ENCODE results near the gene TAAR5.
"Not testable (repeated sequence)": the region's sequence is repeated elsewhere in the genome, so short reads cannot be mapped to it uniquely, and the experiment has no call there.

Gene TAAR5

DNA sequence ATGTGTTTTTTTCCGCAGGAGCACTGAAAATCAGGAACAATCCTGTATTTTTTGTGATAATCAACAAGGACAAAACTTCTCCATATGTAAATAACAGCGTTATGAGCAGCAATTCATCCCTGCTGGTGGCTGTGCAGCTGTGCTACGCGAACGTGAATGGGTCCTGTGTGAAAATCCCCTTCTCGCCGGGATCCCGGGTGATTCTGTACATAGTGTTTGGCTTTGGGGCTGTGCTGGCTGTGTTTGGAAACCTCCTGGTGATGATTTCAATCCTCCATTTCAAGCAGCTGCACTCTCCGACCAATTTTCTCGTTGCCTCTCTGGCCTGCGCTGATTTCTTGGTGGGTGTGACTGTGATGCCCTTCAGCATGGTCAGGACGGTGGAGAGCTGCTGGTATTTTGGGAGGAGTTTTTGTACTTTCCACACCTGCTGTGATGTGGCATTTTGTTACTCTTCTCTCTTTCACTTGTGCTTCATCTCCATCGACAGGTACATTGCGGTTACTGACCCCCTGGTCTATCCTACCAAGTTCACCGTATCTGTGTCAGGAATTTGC, 19.2 kb downstream of the TAAR5 start, which contains the start of gene TAAR6:
TAAR6 (plus strand) TSS at position 102 of the 557 bp plus-strand sequence; CDS start at position 102, 0 bp downstream.
- no peak for DNase-seq (ENCODE audit: low spot score)

DNA sequence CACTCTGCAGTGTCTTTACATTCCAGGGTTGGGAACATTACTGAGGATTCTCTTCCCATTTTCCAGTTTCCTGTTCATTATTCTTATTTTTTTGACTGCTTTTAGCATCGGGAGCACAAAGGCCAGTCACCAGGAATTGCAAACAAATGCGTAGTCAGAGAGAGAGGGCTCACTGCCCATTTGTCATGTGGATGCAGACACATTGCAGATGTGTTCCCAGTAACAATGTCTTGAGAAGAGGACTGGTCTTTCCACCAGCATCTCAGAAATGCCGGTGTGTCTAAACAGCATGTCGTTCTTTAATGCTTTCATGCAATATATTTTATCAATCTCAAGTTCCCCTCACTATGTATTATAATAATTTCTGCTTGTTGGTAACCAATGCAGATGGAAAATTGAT, 20.4 kb downstream of the TAAR5 start:
- no peak for DNase-seq (ENCODE audit: low spot score)

DNA sequence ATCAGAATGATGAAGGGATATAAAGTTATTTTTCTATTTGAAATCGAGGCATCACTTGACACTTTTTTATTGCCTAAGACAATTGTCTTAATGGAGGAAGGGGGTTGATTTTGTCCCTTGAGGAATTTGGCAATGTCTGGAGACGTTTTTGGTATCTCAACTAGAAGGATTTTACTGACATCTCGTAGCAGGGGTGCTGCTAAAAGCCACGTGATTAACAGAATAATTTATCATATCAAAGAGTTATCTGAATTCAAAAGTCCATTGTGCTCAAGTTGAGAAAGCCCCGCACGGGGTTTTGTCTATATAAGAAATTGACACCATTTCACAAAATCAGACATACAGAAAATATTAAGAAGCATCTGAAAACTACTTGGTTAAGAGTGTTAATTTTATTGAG, 20.9 kb downstream of the TAAR5 start:
- DNase-seq (ENCODE audit: low spot score), result no peak

DNA sequence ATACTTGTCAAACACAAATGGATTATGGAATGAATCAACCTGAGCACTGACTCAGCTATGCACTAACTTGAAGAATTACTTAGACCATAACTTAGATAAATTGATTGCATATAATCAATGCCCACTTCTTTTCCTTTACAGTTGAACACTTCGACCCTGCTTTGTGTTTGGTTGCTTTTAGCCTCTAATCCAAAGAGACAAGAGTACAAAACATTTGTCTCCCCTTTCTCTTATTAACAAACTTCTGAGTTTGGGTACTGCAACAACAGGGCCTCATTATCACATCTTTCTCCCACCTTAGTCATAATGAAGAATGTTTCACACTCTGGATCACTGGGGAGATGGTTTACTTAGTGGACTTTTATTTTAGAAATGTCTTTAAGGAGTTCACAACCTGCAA, 22.0 kb downstream of the TAAR5 start:
- no peak for DNase-seq (ENCODE audit: low spot score)

DNA sequence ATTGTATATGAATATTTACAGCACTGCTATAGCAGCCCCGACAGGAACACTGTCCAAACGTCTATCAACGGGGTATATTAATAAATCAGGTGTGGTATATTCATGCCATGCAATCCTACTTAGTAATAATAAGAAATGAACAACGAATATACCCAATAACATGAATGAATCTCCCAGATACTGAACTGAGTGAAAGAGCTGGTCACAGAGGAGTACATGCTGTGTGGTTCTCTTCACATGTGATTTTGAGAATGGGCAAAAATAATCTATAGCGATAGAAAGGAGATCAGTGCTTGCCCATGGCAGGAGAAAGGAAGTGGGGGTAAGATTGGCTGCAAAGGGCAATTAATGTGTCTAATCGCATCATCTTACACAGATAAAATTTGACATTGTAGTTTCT, 23.1 kb downstream of the TAAR5 start:
- no peak for DNase-seq (ENCODE audit: low spot score)

DNA sequence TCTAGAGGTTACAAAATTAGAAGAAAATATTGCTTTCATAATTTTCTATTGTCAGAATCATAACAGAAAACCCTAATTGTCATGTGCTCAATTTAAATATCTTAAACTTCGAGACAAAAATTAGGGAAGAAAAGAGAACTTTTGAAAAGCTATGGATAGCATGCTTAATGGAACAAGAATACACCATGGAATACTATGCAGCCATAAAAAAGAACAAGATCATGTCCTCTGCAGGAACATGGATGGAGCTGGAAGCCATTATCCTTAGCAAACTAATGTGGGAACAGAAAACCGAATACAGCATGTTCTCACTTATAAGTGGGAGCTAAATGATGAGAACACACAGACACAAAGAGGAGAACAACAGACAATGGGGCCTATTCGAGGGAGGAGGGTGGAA, 29.5 kb downstream of the TAAR5 start:
- DNase-seq (ENCODE audit: low spot score), result not testable (repeated sequence)

DNA sequence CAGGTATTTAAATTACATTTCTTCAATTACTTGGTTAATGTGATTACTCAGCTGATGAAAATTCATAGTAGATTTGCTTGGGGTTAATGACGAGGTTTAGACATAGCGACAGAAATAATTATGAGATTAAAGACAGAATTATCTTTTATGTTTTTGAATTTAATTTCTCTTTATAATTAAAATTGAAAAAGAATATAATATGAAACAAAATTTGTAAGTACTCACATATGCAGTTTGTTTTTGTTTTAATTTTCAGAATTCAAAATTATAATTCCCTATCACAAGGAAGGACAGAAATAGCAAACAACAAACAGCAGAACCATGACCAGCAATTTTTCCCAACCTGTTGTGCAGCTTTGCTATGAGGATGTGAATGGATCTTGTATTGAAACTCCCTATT, 37.2 kb downstream of the TAAR5 start, which contains the start of gene TAAR8:
TAAR8 (plus strand) TSS at position 301 of the 400 bp plus-strand sequence; CDS start at position 322, 21 bp downstream.
- DNase-seq (ENCODE audit: low spot score), result no peak

DNA sequence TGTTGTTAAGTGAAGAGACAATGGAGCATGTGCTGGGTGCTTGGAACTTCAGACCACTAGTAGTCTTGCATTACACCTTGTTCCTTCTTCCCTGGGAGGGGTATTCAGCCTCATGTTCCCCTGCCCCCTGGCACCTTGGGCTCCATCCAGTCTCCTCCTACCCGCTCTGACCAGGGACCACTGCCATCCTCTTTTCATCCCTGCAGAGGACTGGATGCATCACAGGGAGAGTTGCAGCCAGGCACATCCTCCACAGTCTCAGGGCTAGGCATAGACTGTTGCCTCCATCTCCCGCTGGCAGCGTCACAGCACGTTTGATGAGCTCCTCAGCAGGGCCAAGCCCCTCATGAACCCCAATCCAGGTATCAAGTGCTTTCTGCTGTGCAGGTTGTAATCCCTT, 38.3 kb downstream of the TAAR5 start:
- no peak for DNase-seq (ENCODE audit: low spot score)

DNA sequence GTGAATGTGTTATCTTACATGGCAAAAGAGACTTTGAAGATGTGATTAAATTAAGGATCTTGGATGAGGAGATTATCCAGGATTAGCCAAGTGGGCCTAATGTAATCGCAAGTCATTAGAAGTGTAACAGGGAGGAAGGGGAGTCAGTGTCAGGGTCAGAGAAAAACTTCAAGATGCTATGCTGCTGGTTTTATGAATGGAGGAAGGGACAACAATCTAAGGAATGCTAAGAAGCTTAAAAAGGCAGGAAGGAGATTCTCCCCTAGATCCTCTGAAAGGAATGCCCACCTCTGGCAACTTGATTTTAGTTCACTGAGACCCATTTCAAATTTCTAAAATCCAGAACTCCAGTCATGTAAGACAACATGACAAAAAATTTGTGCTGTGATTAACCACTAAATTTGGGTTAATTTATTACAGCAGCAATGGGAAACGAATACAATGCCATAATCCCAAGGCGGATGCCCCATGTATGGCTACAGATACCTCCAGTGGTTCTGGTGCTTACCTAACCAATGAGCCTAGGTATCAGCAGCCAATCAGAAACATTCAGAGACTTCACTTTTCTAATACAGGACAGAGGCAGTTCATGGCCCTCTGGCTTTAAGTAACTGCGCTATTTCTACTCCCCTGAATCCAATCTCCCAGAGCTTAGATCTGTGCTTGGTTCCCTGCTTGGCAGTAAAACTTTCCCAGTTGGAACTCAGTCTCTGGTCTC, 40.6 kb downstream of the TAAR5 start:
- DNase-seq (ENCODE audit: low spot score), result no peak

DNA sequence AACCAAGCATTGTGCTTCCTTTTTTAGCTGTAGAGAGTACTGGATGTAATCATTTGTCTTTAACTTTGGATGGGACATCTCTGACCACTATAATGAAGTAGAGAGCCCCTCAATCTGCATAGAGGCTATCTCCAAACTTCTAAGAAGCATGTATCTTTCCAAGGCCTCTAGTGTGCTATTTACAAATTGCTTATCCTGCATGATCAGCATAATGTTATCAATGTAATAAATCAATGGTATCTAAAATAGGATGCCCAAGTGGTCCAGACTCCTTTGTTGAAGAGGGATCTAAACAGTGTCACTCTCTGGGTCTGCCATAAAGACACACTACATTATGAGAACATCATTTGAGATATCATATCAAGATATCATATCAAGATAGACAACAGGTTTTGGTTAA, 44.7 kb downstream of the TAAR5 start:
- DNase-seq (ENCODE audit: low spot score), result no peak

Measured in left forelimb (tissue), 1 donor.